Central memory CD8-positive, alpha-beta T cell (primary cell): Measurements from ENCODE around the gene MICAL2.

ENCODE experiments used
- ATAC-seq: fragments of 150-1000 bp; cut with Tn5 transposase; replicated peaks from 2 replicates; pipeline ENCODE4 v1.10.0; 2022; ENCODE audit warnings: mild to moderate bottlenecking, moderate FRiP score, moderate number of reproducible peaks; ENCODE audit not compliant: poor library complexity, severe bottlenecking; ENCODE audit errors: extremely low read depth
- DNase-seq, 2 donors: peaks; one replicate each; pipeline ENCODE4 v3.0.0; 2021; ENCODE audit warnings: low spot score in 2 of 2
- H3K27ac Mint-ChIP-seq: one replicate; pipeline ENCODE4 v1.8.0; 2022; ENCODE audit warnings: low read depth, mild to moderate bottlenecking, moderate library complexity, mixed read lengths
- H3K27me3 Mint-ChIP-seq: one replicate; pipeline ENCODE4 v1.8.0; 2022; ENCODE audit warnings: mixed read lengths
- H3K36me3 Mint-ChIP-seq: one replicate; pipeline ENCODE4 v1.8.0; 2022; ENCODE audit warnings: mild to moderate bottlenecking, moderate library complexity, mixed read lengths; ENCODE audit not compliant: insufficient read depth
- H3K4me1 Mint-ChIP-seq: one replicate; pipeline ENCODE4 v1.8.0; 2022; ENCODE audit warnings: mixed read lengths
- H3K4me3 Mint-ChIP-seq: one replicate; pipeline ENCODE4 v1.8.0; 2022; ENCODE audit warnings: mild to moderate bottlenecking, moderate library complexity, mixed read lengths
- H3K9me3 Mint-ChIP-seq: one replicate; pipeline ENCODE4 v1.8.0; 2022; ENCODE audit warnings: mixed read lengths

The MICAL2 gene

GRCh38 chr11:12260731-12261521, 150.5 kb downstream of the MICAL2 start:
- Mint-ChIP-seq H3K4me3 (no peak overlapping the region), H3K27ac (no peak overlapping the region), H3K36me3 (peaks cover 41% of the 10 kb centered on the region), H3K27me3 (no peaks in the 10 kb centered on the region), H3K4me1 (no peaks in the 10 kb centered on the region), H3K9me3 (no peaks in the 10 kb centered on the region)
- ATAC-seq (no peak), DNase-seq (no peak)

GRCh38 chr11:12261551-12261950, 151.2 kb downstream of the MICAL2 start:
- no peaks in the 10 kb centered on the region for H3K9me3 Mint-ChIP-seq
- no peak overlapping the region for H3K4me3 Mint-ChIP-seq
- DNase-seq, result no peak
- no peak overlapping the region for H3K27ac Mint-ChIP-seq
- peaks cover 41% of the 10 kb centered on the region for H3K36me3 Mint-ChIP-seq
- no peaks in the 10 kb centered on the region for H3K4me1 Mint-ChIP-seq
- ATAC-seq, result no peak
- no peaks in the 10 kb centered on the region for H3K27me3 Mint-ChIP-seq

- Mint-ChIP-seq H3K4me1 (no peaks in the 10 kb centered on the region), H3K4me3 (no peak overlapping the region), H3K27ac (no peak overlapping the region), H3K27me3 (no peaks in the 10 kb centered on the region), H3K9me3 (no peaks in the 10 kb centered on the region), H3K36me3 (peaks cover 35% of the 10 kb centered on the region)
- no peak for ATAC-seq
- DNase-seq, result no peak
Measured at GRCh38 chr11:12263141-12263693, 152.8 kb downstream of the MICAL2 start.

DNA sequence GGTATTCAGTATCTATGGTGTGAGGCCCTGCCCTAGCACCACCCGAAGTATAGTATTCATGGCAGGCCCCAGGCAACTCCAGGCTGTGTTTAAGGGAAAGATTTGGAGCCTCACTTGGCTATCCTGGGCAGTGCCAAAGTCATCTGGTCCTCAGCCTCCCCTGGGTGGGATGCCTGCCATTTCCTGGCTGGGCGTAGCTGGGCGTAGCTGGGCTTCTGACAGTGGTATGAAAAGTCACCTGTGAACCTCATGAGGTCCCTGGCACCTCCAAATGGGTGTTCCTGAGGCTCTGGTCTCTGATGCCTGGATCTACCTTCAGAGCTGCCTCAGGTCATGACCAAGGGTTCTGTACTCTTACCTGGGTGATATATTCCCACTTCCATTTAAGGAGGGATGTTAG, 154.0 kb downstream of the MICAL2 start:
- no peaks in the 10 kb centered on the region for H3K9me3 Mint-ChIP-seq
- no peak overlapping the region for H3K27ac Mint-ChIP-seq
- DNase-seq (no peak), ATAC-seq (no peak)
- H3K27me3 Mint-ChIP-seq, result no peaks in the 10 kb centered on the region
- peaks cover 30% of the 10 kb centered on the region for H3K36me3 Mint-ChIP-seq
- H3K4me3 Mint-ChIP-seq, result no peak overlapping the region
- H3K4me1 Mint-ChIP-seq, result no peaks in the 10 kb centered on the region

- DNase-seq, result no peak
- no peaks in the 10 kb centered on the region for H3K4me1 Mint-ChIP-seq
- no peaks in the 10 kb centered on the region for H3K27me3 Mint-ChIP-seq
- no peak overlapping the region for H3K4me3 Mint-ChIP-seq
- ATAC-seq, result no peak
- no peak overlapping the region for H3K27ac Mint-ChIP-seq
- peaks cover 20% of the 10 kb centered on the region for H3K36me3 Mint-ChIP-seq
- no peaks in the 10 kb centered on the region for H3K9me3 Mint-ChIP-seq
Measured at GRCh38 chr11:12266132-12266531, 155.7 kb downstream of the MICAL2 start.

DNA sequence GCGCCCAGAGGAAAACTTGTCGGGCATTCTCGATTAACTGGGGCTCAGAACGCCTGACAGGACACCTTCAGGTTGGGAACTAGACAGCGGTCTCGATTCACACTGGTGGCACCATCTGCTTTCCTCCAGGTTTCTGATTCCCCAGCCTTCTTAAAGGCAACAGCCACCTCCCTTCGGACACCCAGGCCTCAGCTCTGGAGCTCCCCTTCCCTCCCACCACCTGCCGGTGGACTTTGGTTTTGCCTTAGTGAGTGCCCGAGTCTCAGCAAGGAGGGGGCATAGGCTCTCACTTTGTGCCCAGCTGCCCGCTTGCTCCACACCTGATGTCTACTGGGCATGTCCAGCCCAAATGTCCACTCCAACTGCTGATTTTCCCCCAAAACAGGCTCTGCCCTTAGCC, 156.6 kb downstream of the MICAL2 start:
- Mint-ChIP-seq H3K27me3 (no peaks in the 10 kb centered on the region), H3K4me3 (no peak overlapping the region), H3K36me3 (peaks cover 12% of the 10 kb centered on the region), H3K9me3 (no peaks in the 10 kb centered on the region), H3K27ac (no peak overlapping the region), H3K4me1 (no peaks in the 10 kb centered on the region)
- ATAC-seq (no peak), DNase-seq (no peak)

DNA sequence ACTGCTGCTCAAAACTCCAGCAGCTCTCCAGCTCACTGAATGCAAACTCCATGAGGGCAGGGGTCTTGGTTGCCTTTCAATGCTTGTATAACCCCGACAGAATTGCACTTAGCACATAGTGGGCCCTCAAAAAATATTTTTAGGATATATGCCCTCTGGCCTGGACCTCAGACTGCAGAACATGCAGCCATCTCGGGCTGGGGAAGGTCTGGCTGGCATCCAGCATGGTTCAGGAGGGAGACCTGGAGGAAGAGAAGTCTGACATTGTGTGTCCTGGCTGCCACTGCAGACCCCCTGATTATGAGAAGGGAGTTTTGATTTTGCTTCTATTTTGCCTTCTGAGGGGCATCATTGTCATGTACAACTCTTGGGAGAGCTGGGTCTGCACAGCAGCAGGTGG, 157.5 kb downstream of the MICAL2 start:
- Mint-ChIP-seq H3K27ac (no peak overlapping the region), H3K4me3 (no peak overlapping the region), H3K4me1 (no peaks in the 10 kb centered on the region), H3K9me3 (no peaks in the 10 kb centered on the region), H3K27me3 (no peaks in the 10 kb centered on the region), H3K36me3 (peaks cover 5% of the 10 kb centered on the region)
- DNase-seq, result no peak
- ATAC-seq, result no peak

DNA sequence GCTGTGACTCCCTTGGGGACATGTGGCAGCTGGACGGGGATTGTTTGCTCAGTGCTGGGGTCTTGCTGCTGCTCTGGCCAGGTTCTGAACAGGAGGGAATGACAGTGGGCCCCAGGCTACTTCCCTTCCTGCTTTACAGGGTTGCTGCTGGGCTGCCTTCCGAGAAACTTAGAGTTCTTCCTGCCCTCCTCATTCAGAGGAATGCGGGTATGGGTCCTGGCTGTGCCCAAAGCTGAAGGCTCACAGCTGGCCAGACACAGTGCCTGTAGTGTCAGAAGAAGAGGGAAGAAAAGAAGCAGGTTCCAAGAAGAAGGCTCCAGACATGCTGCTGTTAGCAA, 158.7 kb downstream of the MICAL2 start:
- ATAC-seq (no peak), DNase-seq (no peak)
- Mint-ChIP-seq H3K27me3 (no peaks in the 10 kb centered on the region), H3K4me3 (no peak overlapping the region), H3K9me3 (no peaks in the 10 kb centered on the region), H3K27ac (peak overlapping the region; percentile 44), H3K36me3 (peaks cover 3% of the 10 kb centered on the region), H3K4me1 (no peaks in the 10 kb centered on the region)

GRCh38 chr11:12269446-12270214, 159.2 kb downstream of the MICAL2 start:
- H3K4me1 Mint-ChIP-seq, result no peaks in the 10 kb centered on the region
- ATAC-seq (no peak), DNase-seq (no peak)
- no peaks in the 10 kb centered on the region for H3K27me3 Mint-ChIP-seq
- H3K9me3 Mint-ChIP-seq, result no peaks in the 10 kb centered on the region
- H3K4me3 Mint-ChIP-seq, result no peak overlapping the region
- no peak overlapping the region for H3K27ac Mint-ChIP-seq
- H3K36me3 Mint-ChIP-seq, result peaks cover 2% of the 10 kb centered on the region

DNA sequence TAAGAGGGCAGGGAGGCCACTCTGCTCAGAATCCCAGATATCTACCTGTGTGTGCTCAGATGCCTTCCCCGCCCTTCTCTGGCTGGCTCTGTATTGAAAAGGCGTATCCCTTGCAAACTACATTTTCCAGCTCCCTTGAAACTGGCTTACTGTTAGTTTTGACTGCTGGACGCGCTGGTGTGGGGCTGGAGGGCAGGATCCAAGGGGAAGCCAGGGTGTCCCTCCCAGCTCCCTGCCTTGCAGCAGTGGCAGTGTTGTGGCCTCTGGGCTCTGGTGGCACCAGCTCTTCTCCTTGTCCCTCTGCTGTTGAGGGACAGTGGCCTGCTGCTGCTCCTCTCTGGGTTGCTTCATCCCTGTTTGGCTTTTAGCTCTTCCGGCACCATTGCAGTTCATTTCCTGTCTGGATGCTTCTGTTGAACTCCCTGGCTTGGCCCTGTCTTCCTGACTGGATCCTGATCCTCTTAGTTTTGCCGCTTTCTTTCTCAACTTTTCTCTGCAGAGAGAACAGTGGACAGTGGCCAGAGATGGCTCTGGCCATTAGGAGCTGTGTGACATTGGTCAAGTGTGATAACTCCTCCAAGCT, 159.9 kb downstream of the MICAL2 start:
- H3K4me3 Mint-ChIP-seq, result no peak overlapping the region

GRCh38 chr11:12270817-12271216, 160.4 kb downstream of the MICAL2 start:
- ATAC-seq (no peak), DNase-seq (no peak)
- H3K9me3 Mint-ChIP-seq, result no peaks in the 10 kb centered on the region
- H3K4me1 Mint-ChIP-seq, result no peaks in the 10 kb centered on the region
- no peaks in the 10 kb centered on the region for H3K27me3 Mint-ChIP-seq
- H3K27ac Mint-ChIP-seq, result no peak overlapping the region
- no peak overlapping the region for H3K4me3 Mint-ChIP-seq
- peaks cover 2% of the 10 kb centered on the region for H3K36me3 Mint-ChIP-seq

More for the DNA sequence above, 159.9 kb downstream of the MICAL2 start:
- ATAC-seq (no peak), DNase-seq (no peak)
- H3K4me1 Mint-ChIP-seq, result no peaks in the 10 kb centered on the region
- no peak overlapping the region for H3K27ac Mint-ChIP-seq
- peaks cover 2% of the 10 kb centered on the region for H3K36me3 Mint-ChIP-seq
- no peaks in the 10 kb centered on the region for H3K9me3 Mint-ChIP-seq
- no peaks in the 10 kb centered on the region for H3K27me3 Mint-ChIP-seq

GRCh38 chr11:12271241-12271640, 160.9 kb downstream of the MICAL2 start:
- H3K4me3 Mint-ChIP-seq, result no peak overlapping the region
- H3K36me3 Mint-ChIP-seq, result peaks cover 2% of the 10 kb centered on the region
- ATAC-seq (no peak), DNase-seq (no peak)
- no peaks in the 10 kb centered on the region for H3K4me1 Mint-ChIP-seq
- H3K9me3 Mint-ChIP-seq, result no peaks in the 10 kb centered on the region
- H3K27ac Mint-ChIP-seq, result no peak overlapping the region
- H3K27me3 Mint-ChIP-seq, result no peaks in the 10 kb centered on the region
